Kidney (tissue), 14 donors: Measurements from ENCODE around the gene MAGIX. TPM values are rescaled to one million over a fixed set of nuclear protein-coding genes. Genes with fewer than 3 reads are reported as not detected.
A peak's percentile ranks its signal among the peaks of the same experiment; 100 is the strongest.
"Not testable (repeated sequence)": the region's sequence is repeated elsewhere in the genome, so short reads cannot be mapped to it uniquely, and the experiment has no call there.

Experiments
- DNase-seq, 5 donors: peaks; one replicate each; pipeline ENCODE4 v3.0.0-alpha.2; 2013 to 2020
- FAIRE-seq: peaks from 2 replicates; lab custom pipeline; 2012; peaks lifted over from hg19 to GRCh38; lab: Jason Lieb, UNC
- H3K27ac ChIP-seq, 2 donors: one replicate each; pipeline ENCODE4 v1.7.0; 2013; ENCODE audit warnings: low read depth in 2 of 2, low read length in 2 of 2, inconsistent platforms in 1 of 2
- H3K27me3 ChIP-seq: one replicate; pipeline ENCODE4 v1.7.1; 2013; ENCODE audit warnings: low read length, inconsistent platforms; ENCODE audit not compliant: control insufficient read depth, insufficient read depth
- H3K36me3 ChIP-seq, 3 donors: one replicate each; pipeline versions ENCODE4 v1.7.0 to v1.7.1; 2013; ENCODE audit warnings: low read length in 3 of 3, control low read depth in 1 of 3, inconsistent platforms in 1 of 3; ENCODE audit not compliant: insufficient read depth in 3 of 3, control insufficient read depth in 2 of 3
- H3K4me1 ChIP-seq, 3 donors: one replicate each; pipeline versions ENCODE4 v1.7.0 to v1.7.1; 2013; ENCODE audit warnings: low read length in 3 of 3, inconsistent platforms in 1 of 3, low read depth in 1 of 3; ENCODE audit not compliant: control insufficient read depth in 2 of 3, insufficient read depth in 2 of 3
- H3K4me3 ChIP-seq, 3 donors: one replicate each; pipeline versions ENCODE4 v1.7.0 to v1.8.1; 2013; ENCODE audit warnings: low read length in 3 of 3, control low read depth in 1 of 3, inconsistent platforms in 1 of 3
- H3K9ac ChIP-seq, 3 donors: one replicate each; pipeline versions ENCODE4 v1.7.0 to v1.7.1; 2013; ENCODE audit warnings: low read length in 3 of 3, control low read depth in 1 of 3, inconsistent platforms in 1 of 3
- H3K9me3 ChIP-seq, 3 donors: one replicate each; pipeline versions ENCODE4 v1.7.0 to v1.7.1; 2013; ENCODE audit warnings: low read length in 3 of 3, control low read depth in 1 of 3, inconsistent platforms in 1 of 3; ENCODE audit not compliant: control insufficient read depth in 2 of 3, insufficient read depth in 1 of 3
- CTCF ChIP-seq: IDR thresholded peaks from 3 replicates; pipeline ENCODE4 v1.5.1; 2012; ENCODE audit warnings: mild to moderate bottlenecking, moderate library complexity, borderline replicate concordance; ENCODE audit not compliant: insufficient read depth; ENCODE audit errors: extremely low read depth
- intact Hi-C: fragments of 100-400 bp; cut with DNase I; formaldehyde crosslinking; loops from one replicate; pipeline ENCODE4 v1.11.1; 2022
- polyA plus RNA-seq: library from polyadenylated mRNA; stranded (reverse); fragments of 350-450 nt; fragmentation: Illumina TruSeq; extraction: RNeasy Lipid Tissue Mini Kit (QIAGEN cat#74804); gene quantifications from one replicate; pipeline ENCODE4 v1.2.3, GENCODE V29; 2014; ENCODE audit warnings: low read depth, low replicate concordance; ENCODE audit not compliant: insufficient read depth
- total RNA-seq: library from RNA; stranded (reverse); fragmentation: NEBNext Ultra II Directional; extraction: Animal tissue kit (Norgen Biotek cat#: 25700); gene quantifications from one replicate; pipeline ENCODE4 v1.2.1, GENCODE V29; 2021
- donor health status: control.
- donor health status: control.
- donor health status: control.
- donor health status: control.
- donor health status: control.
- donor health status: DM: yes; HTN: yes; CAD: no.
- donor health status: Normal renal cell carcinoma (clear cell type).

MAGIX gene
- total and polyA plus RNA-seq, 2 donors from 2014 or later = 11.6 to 34.0 TPM

- Histone ChIP-seq H3K27me3 (no peaks in the 10 kb centered on the region), H3K4me1 (no peaks in the 10 kb centered on the region), H3K4me3 (peak overlapping the region in 2 of 3 donors; percentile 24 to 35), H3K36me3 (no peaks in the 10 kb centered on the region), H3K27ac (peak overlapping the region; percentile 79 to 92), H3K9me3 (no peaks in the 10 kb centered on the region), H3K9ac (peak overlapping the region in 1 of 3 donors; percentile 40)
- intact Hi-C loops = no loop called here
- FAIRE-seq = no peak
- DNase-seq = no peak
- no peak for TF ChIP-seq CTCF
Measured at GRCh38 chrX:49167740-49168108, 5.2 kb downstream of the MAGIX start.

GRCh38 chrX:49171752-49172279 is 9.3 kb downstream of the MAGIX start, which contains the start of gene PLP2:
Gene PLP2 (plus strand): TSS chrX:49171898. CDS start chrX:49172001, 103 bp downstream.
- DNase-seq (peak in 4 of 5 donors; percentile 14 to 86 (median 30)), FAIRE-seq (no peak)
- H3K9me3 ChIP-seq = no peaks in the 10 kb centered on the region
- peak within 1 kb of the TSS; percentile 36 to 60 (median 59) for H3K4me3 ChIP-seq
- intact Hi-C loops = no loop called here
- H3K27me3 ChIP-seq = no peaks in the 10 kb centered on the region
- peaks cover 0 to 2% (median 0%) of the 10 kb centered on the region in 3 donors for H3K4me1 ChIP-seq
- H3K36me3 ChIP-seq = no peaks in the 10 kb centered on the region
- TF ChIP-seq CTCF = no peak
- peak within 1 kb of the TSS in 2 of 3 donors; percentile 41 to 59 for H3K9ac ChIP-seq
- H3K27ac ChIP-seq = peak within 1 kb of the TSS; percentile 32 to 33

GRCh38 chrX:49172280-49172780 is 9.8 kb downstream of the MAGIX start:
- Histone ChIP-seq H3K27ac (peak overlapping the region; percentile 32 to 33), H3K4me3 (peak overlapping the region; percentile 36 to 60 (median 59)), H3K36me3 (no peaks in the 10 kb centered on the region), H3K9ac (peak overlapping the region in 2 of 3 donors; percentile 32 to 59), H3K27me3 (no peaks in the 10 kb centered on the region), H3K4me1 (peaks cover 0 to 2% (median 0%) of the 10 kb centered on the region in 3 donors), H3K9me3 (no peaks in the 10 kb centered on the region)
- FAIRE-seq (no peak), DNase-seq (peak in 4 of 5 donors; percentile 42 to 86 (median 49))
- intact Hi-C loops = no loop called here
- TF ChIP-seq CTCF = no peak

- not testable (repeated sequence) for H3K27ac ChIP-seq
Measured at GRCh38 chrX:49173544-49173943, 11.0 kb downstream of the MAGIX start.

More at GRCh38 chrX:49173544-49173943, 11.0 kb downstream of the MAGIX start:
- H3K4me3 ChIP-seq, FAIRE-seq, DNase-seq, H3K9me3 ChIP-seq, H3K27me3 ChIP-seq, H3K36me3 ChIP-seq, H3K4me1 ChIP-seq, intact Hi-C loops, H3K9ac ChIP-seq: not testable (repeated sequence)
